Measurements from ENCODE around the gene DTNA.

DNA sequence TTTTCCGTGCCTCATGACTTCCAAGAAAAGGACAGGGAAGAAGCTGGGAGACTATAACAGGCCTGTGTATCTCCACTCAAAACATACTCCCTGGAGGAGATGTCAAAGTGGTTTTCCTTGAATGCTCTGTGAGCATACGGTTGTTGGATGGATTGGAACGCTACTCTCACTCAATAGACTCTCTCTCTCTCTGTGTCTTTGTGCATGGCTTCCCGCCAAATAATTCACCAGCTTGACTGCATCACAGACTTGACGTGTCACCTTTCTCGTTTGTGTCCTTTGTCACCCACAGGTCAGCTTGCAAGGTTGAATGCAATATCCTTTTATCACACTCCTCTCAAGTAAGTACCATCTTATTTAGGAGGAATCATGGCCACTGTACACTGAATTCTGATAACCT is 174.3 kb downstream of the DTNA start:
- TF ChIP-seq CTCF (IDR thresholded peaks at IDR 0.05) (no peak), POLR2AphosphoS5 (IDR thresholded peaks at IDR 0.05; ENCODE audit: low read depth, low read length) (no peak)

Measured in Panc1 (cell line).